ENCODE data around the gene KRT77. TPM values are rescaled to one million over a fixed set of nuclear protein-coding genes. Genes with fewer than 3 reads are reported as not detected.

The KRT77 gene
- total RNA-seq, 2 donors from 2014 or later = not detected

DNA sequence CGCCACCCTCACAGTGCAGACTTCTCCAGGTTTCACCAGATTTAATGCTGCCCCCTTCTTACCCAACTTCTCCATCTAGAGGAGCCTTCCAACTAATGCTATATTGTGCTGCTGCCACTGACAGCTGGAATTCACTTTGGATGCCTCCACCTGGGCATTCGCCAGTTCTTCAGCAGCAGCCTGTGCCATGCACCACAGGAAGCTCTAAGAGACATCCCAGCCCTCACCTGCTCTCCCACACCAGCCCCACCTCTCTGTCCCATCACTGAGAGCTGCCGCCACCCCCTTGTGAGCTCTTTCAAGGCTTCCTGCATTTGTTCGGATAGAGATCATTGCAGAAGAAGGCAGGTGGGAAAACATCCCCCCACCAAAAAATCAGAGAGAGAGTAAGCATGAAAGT, 46.7 kb downstream of the KRT77 start:
- Mint-ChIP-seq H3K9me3 (no peaks in the 10 kb centered on the region), H3K4me3 (no peak overlapping the region), H3K27me3 (ENCODE audit: insufficient read depth) (peaks cover 14% of the 10 kb centered on the region), H3K4me1 (no peaks in the 10 kb centered on the region), H3K36me3 (ENCODE audit: low read depth) (no peaks in the 10 kb centered on the region), H3K27ac (no peak overlapping the region)
- no peak for DNase-seq
- Histone ChIP-seq H3K27ac (ENCODE audit: low read depth, low read length) (no peak overlapping the region), H3K4me3 (ENCODE audit: low read length) (no peak overlapping the region), H3K36me3 (ENCODE audit: control insufficient read depth, insufficient read depth, low read length) (no peaks in the 10 kb centered on the region), H3K9ac (ENCODE audit: extremely low read depth, low read length, poor library complexity, severe bottlenecking) (no peak overlapping the region), H3K9me3 (ENCODE audit: control insufficient read depth, low read length) (peaks cover 7% of the 10 kb centered on the region), H3K4me1 (ENCODE audit: control insufficient read depth, insufficient read depth, low read length) (no peaks in the 10 kb centered on the region), H3K27me3 (ENCODE audit: control insufficient read depth, insufficient read depth, low read length, poor library complexity, severe bottlenecking) (peaks cover 5% of the 10 kb centered on the region)
- WGBS, 2 experiments (ENCODE audit: insufficient coverage in 1 of 2, insufficient read length in 1 of 2) = 88 to 100% methylated on average over 1 to 4 of the region's 4 CpGs
- TF ChIP-seq, protein P1, sequence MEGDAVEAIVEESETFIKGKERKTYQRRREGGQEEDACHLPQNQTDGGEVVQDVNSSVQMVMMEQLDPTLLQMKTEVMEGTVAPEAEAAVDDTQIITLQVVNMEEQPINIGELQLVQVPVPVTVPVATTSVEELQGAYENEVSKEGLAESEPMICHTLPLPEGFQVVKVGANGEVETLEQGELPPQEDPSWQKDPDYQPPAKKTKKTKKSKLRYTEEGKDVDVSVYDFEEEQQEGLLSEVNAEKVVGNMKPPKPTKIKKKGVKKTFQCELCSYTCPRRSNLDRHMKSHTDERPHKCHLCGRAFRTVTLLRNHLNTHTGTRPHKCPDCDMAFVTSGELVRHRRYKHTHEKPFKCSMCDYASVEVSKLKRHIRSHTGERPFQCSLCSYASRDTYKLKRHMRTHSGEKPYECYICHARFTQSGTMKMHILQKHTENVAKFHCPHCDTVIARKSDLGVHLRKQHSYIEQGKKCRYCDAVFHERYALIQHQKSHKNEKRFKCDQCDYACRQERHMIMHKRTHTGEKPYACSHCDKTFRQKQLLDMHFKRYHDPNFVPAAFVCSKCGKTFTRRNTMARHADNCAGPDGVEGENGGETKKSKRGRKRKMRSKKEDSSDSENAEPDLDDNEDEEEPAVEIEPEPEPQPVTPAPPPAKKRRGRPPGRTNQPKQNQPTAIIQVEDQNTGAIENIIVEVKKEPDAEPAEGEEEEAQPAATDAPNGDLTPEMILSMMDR (conservative IDR thresholded peaks at IDR 0.05) = no peak

DNA sequence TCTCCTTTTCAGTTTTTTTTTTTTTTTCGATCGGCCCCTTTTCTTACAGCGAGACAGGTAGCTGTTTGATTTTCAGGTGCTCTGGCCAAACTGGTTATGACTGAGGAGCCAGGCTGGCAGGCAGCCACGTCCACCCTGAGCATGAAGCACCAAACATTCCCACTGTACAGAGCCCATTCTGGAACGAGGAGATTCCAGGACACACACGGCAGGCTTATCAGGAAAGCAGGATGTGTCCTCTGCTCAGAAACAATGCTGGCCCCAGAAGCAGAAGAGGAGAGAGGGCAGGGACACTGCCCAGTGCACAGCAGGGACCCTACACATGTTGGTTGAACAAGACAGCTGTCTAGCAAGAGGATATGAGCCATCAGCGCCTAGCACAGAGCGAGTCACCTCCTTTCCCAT, 47.6 kb downstream of the KRT77 start:
- H3K27me3 Mint-ChIP-seq (ENCODE audit: insufficient read depth) = peaks cover 15% of the 10 kb centered on the region
- H3K27ac Mint-ChIP-seq = no peak overlapping the region

DNA sequence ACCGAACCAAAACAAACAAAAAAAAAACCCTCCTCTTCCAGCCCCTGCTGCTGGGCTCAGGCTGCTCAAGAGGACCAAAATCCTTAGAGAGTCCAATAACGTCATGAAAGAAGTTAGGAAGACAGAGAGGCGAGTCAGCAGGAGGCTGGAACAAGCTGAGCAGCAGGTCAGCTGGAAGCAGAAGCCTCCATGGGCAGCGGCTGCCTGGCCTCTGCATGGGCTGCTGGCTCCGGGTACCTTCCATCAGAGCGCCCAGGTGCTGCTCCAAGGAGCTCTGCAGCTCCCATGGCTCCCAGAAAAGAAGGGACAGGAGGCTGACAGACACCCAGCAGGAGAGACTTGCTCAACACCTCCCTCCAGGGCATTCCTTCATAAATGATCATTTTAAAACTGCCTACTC, 48.1 kb downstream of the KRT77 start:
- peaks cover 7% of the 10 kb centered on the region for H3K9me3 ChIP-seq (ENCODE audit: control insufficient read depth, low read length)
- peaks cover 17% of the 10 kb centered on the region for H3K27me3 Mint-ChIP-seq (ENCODE audit: insufficient read depth)
- DNase-seq = peak; percentile 46
- no peak overlapping the region for H3K27ac ChIP-seq (ENCODE audit: low read depth, low read length)
- peaks cover 8% of the 10 kb centered on the region for H3K27me3 ChIP-seq (ENCODE audit: control insufficient read depth, insufficient read depth, low read length, poor library complexity, severe bottlenecking)
- TF ChIP-seq, protein P1 (conservative IDR thresholded peaks at IDR 0.05) = no peak
- no peaks in the 10 kb centered on the region for H3K9me3 Mint-ChIP-seq
- H3K4me1 Mint-ChIP-seq = no peaks in the 10 kb centered on the region
- H3K4me1 ChIP-seq (ENCODE audit: control insufficient read depth, insufficient read depth, low read length) = no peaks in the 10 kb centered on the region
- H3K27ac Mint-ChIP-seq = no peak overlapping the region
- H3K36me3 ChIP-seq (ENCODE audit: control insufficient read depth, insufficient read depth, low read length) = no peaks in the 10 kb centered on the region
- no peak overlapping the region for H3K4me3 ChIP-seq (ENCODE audit: low read length)
- H3K36me3 Mint-ChIP-seq (ENCODE audit: low read depth) = no peaks in the 10 kb centered on the region
- H3K4me3 Mint-ChIP-seq = no peak overlapping the region
- H3K9ac ChIP-seq (ENCODE audit: extremely low read depth, low read length, poor library complexity, severe bottlenecking) = no peak overlapping the region
- WGBS, 2 experiments (ENCODE audit: insufficient coverage in 1 of 2, insufficient read length in 1 of 2) = 80 to 81% methylated on average over 1 to 6 of the region's 6 CpGs

More for the DNA sequence above, 47.6 kb downstream of the KRT77 start:
- no peaks in the 10 kb centered on the region for H3K36me3 ChIP-seq (ENCODE audit: control insufficient read depth, insufficient read depth, low read length)
- no peaks in the 10 kb centered on the region for H3K4me1 Mint-ChIP-seq
- TF ChIP-seq, protein P1 (conservative IDR thresholded peaks at IDR 0.05) = no peak
- WGBS, 2 experiments (ENCODE audit: insufficient coverage in 1 of 2, insufficient read length in 1 of 2) = 85 to 87% methylated on average over 5 to 8 of the region's 8 CpGs
- H3K9me3 ChIP-seq (ENCODE audit: control insufficient read depth, low read length) = peaks cover 7% of the 10 kb centered on the region
- H3K4me3 ChIP-seq (ENCODE audit: low read length) = no peak overlapping the region
- DNase-seq = no peak
- no peaks in the 10 kb centered on the region for H3K36me3 Mint-ChIP-seq (ENCODE audit: low read depth)
- no peaks in the 10 kb centered on the region for H3K9me3 Mint-ChIP-seq
- no peak overlapping the region for H3K27ac ChIP-seq (ENCODE audit: low read depth, low read length)
- no peak overlapping the region for H3K4me3 Mint-ChIP-seq
- H3K4me1 ChIP-seq (ENCODE audit: control insufficient read depth, insufficient read depth, low read length) = no peaks in the 10 kb centered on the region
- no peak overlapping the region for H3K9ac ChIP-seq (ENCODE audit: extremely low read depth, low read length, poor library complexity, severe bottlenecking)
- peaks cover 5% of the 10 kb centered on the region for H3K27me3 ChIP-seq (ENCODE audit: control insufficient read depth, insufficient read depth, low read length, poor library complexity, severe bottlenecking)
